OCI-LY1 (cell line): ENCODE data around the gene CMC2.

Experiments
- H2AFZ ChIP-seq: fragments of 200-600 bp; sonication (generic), shearing (Covaris generic); 2 replicates; pipeline ENCODE4 v1.6.0; 2014; ENCODE audit warnings: antibody characterized with exemption, mild to moderate bottlenecking, low read length
- H3F3A ChIP-seq: fragments of 200-600 bp; sonication (generic), shearing (Covaris generic); 2 replicates; pipeline ENCODE4 v1.6.0; 2014; ENCODE audit warnings: mild to moderate bottlenecking, antibody characterized with exemption, low read length, moderate library complexity; ENCODE audit not compliant: insufficient read depth
- H3K27ac ChIP-seq: fragments of 200-600 bp; sonication (generic); 2 replicates; pipeline ENCODE4 v1.5.1; 2014; ENCODE audit warnings: low read length, mixed run types, mild to moderate bottlenecking, low read depth; ENCODE audit not compliant: poor library complexity, severe bottlenecking
- H3K27me3 ChIP-seq: fragments of 200-600 bp; sonication (generic); 2 replicates; pipeline ENCODE4 v1.6.0; 2014; ENCODE audit warnings: antibody characterized with exemption, mild to moderate bottlenecking, low read length, moderate library complexity; ENCODE audit not compliant: insufficient read depth
- H3K36me3 ChIP-seq: fragments of 200-600 bp; sonication (generic); 2 replicates; pipeline ENCODE4 v1.6.1; 2014; ENCODE audit warnings: mild to moderate bottlenecking, antibody characterized with exemption, low read length, moderate library complexity, mixed read lengths; ENCODE audit not compliant: insufficient read depth
- H3K4me1 ChIP-seq: fragments of 200-600 bp; sonication (generic); 2 replicates; pipeline ENCODE4 v1.5.1; 2014; ENCODE audit warnings: mild to moderate bottlenecking, low read length, moderate library complexity; ENCODE audit not compliant: insufficient read depth, severe bottlenecking
- H3K4me2 ChIP-seq: fragments of 200-600 bp; sonication (generic), shearing (Covaris generic); 2 replicates; pipeline ENCODE4 v1.6.1; 2014; ENCODE audit warnings: low read length
- H3K4me3 ChIP-seq: fragments of 200-600 bp; sonication (generic); 2 replicates; pipeline ENCODE4 v1.5.1; 2014; ENCODE audit warnings: low read length, low read depth, mild to moderate bottlenecking, mixed read lengths; ENCODE audit not compliant: poor library complexity, severe bottlenecking
- H3K79me2 ChIP-seq: fragments of 200-600 bp; shearing (Covaris generic); 2 replicates; pipeline ENCODE4 v1.6.1; 2016; ENCODE audit warnings: mixed run types, low read length, mixed read lengths; ENCODE audit not compliant: insufficient read depth
- H3K9ac ChIP-seq: fragments of 200-600 bp; sonication (generic), shearing (Covaris generic); 2 replicates; pipeline ENCODE4 v1.6.1; 2014; ENCODE audit warnings: mild to moderate bottlenecking, low read length, mixed read lengths
- H3K9me2 ChIP-seq: fragments of 200-600 bp; sonication (generic), shearing (Covaris generic); 2 replicates; pipeline ENCODE4 v1.6.1; 2014; ENCODE audit warnings: low read depth, mild to moderate bottlenecking, low read length, mixed read lengths
- H3K9me3 ChIP-seq: fragments of 200-600 bp; shearing (Covaris generic); 2 replicates; pipeline ENCODE4 v1.6.1; 2014; ENCODE audit warnings: low read length, mixed read lengths
- H4K20me1 ChIP-seq: fragments of 200-600 bp; sonication (generic), shearing (Covaris generic); 2 replicates; pipeline ENCODE4 v1.6.0; 2016; ENCODE audit warnings: mild to moderate bottlenecking, low read length; ENCODE audit not compliant: insufficient read depth
- CTCF ChIP-seq: fragments of 200-600 bp; sonication (generic), shearing (Covaris generic); IDR thresholded peaks from 2 replicates; pipeline ENCODE4 v1.5.1; 2017; ENCODE audit warnings: mild to moderate bottlenecking, antibody characterized with exemption, low read length, moderate library complexity, mixed read lengths
- EZH2 ChIP-seq: fragments of 200-600 bp; sonication (generic), shearing (Covaris generic); IDR thresholded peaks from 2 replicates; pipeline ENCODE4 v1.8.0; 2017; ENCODE audit warnings: borderline replicate concordance, mixed run types, mild to moderate bottlenecking, antibody characterized with exemption, low read length, moderate library complexity, mixed read lengths

The CMC2 gene

GRCh38 chr16:80971819-80972218 lies 34.9 kb downstream of the CMC2 start:
- Histone ChIP-seq H3K27ac (no peak overlapping the region), H3K9me2 (no peaks in the 10 kb centered on the region), H4K20me1 (no peaks in the 10 kb centered on the region), H3K36me3 (peaks cover 8% of the 10 kb centered on the region; the same call in 1 of the 2 replicates), H2AFZ (no peak overlapping the region), H3K4me3 (no peak overlapping the region), H3K9me3 (no peaks in the 10 kb centered on the region), H3F3A (no peaks in the 10 kb centered on the region), H3K4me2 (no peak overlapping the region), H3K27me3 (no peaks in the 10 kb centered on the region), H3K9ac (no peak overlapping the region), H3K4me1 (no peaks in the 10 kb centered on the region), H3K79me2 (no peaks in the 10 kb centered on the region)
- no peak for TF ChIP-seq CTCF
- no peak for TF ChIP-seq EZH2

GRCh38 chr16:80969114-80969484 lies 37.6 kb downstream of the CMC2 start:
- Histone ChIP-seq H3F3A (no peaks in the 10 kb centered on the region; the same call in 1 of the 2 replicates), H3K4me2 (no peak overlapping the region), H3K27ac (no peak overlapping the region)

GRCh38 chr16:80968386-80969113 lies 38.1 kb downstream of the CMC2 start:
- H3K36me3 ChIP-seq, result no peaks in the 10 kb centered on the region
- H3K4me1 ChIP-seq, result no peaks in the 10 kb centered on the region
- H3K9me3 ChIP-seq, result no peaks in the 10 kb centered on the region
- H3K79me2 ChIP-seq, result no peaks in the 10 kb centered on the region
- TF ChIP-seq EZH2 (no peak), CTCF (no peak)
- H3F3A ChIP-seq, result no peaks in the 10 kb centered on the region; the same call in 1 of the 2 replicates
- no peaks in the 10 kb centered on the region for H4K20me1 ChIP-seq
- H2AFZ ChIP-seq, result no peak overlapping the region
- no peaks in the 10 kb centered on the region for H3K27me3 ChIP-seq
- H3K4me2 ChIP-seq, result no peak overlapping the region
- H3K4me3 ChIP-seq, result no peak overlapping the region
- H3K27ac ChIP-seq, result no peak overlapping the region
- H3K9ac ChIP-seq, result no peak overlapping the region
- H3K9me2 ChIP-seq, result no peaks in the 10 kb centered on the region

More at GRCh38 chr16:80969114-80969484, 37.6 kb downstream of the CMC2 start:
- H2AFZ ChIP-seq, result no peak overlapping the region
- no peaks in the 10 kb centered on the region for H3K36me3 ChIP-seq
- no peaks in the 10 kb centered on the region for H4K20me1 ChIP-seq
- H3K9me3 ChIP-seq, result no peaks in the 10 kb centered on the region
- H3K9ac ChIP-seq, result no peak overlapping the region
- no peaks in the 10 kb centered on the region for H3K79me2 ChIP-seq
- no peaks in the 10 kb centered on the region for H3K9me2 ChIP-seq
- TF ChIP-seq CTCF (no peak), EZH2 (no peak)
- no peaks in the 10 kb centered on the region for H3K4me1 ChIP-seq
- H3K4me3 ChIP-seq, result no peak overlapping the region
- H3K27me3 ChIP-seq, result no peaks in the 10 kb centered on the region
